LoVo (cell line): ENCODE measurements around the gene DNASE1.
"Not testable (repeated sequence)": the region's sequence is repeated elsewhere in the genome, so short reads cannot be mapped to it uniquely, and the experiment has no call there.

Source experiments
- DNase-seq: peaks from one replicate; pipeline ENCODE4 v3.0.0-alpha.2; 2016; ENCODE audit warnings: low spot score

Gene DNASE1

DNA sequence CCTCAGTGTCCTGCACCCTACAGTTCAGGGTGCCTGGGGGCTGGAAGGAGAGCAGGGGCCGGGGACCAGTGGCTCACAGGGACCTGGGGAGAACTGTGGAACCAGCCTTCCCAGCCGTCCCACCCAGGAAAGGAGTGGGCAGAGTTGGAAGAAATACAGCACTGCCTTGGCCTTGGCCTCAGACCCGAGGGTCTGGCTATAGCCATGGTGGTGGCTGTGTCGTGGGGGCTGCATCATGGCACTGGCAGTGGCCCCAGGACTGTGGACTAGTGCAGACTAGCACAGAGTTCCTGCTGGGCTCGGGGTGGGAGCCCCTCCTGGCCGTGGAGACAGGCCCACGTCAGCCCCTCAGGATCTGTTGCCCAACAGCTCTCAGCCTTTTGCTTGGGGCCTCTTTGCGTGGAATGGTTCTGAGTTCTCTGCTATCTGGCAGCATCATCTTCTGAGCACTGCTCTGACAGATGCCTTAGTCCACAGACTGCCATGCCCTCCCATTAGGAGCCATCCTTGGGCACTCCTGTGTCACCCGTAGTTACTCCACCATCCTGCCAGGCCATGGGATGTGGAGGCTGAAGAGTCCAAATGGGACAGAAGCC, 12.6 kb upstream of the DNASE1 start:
- no peak for DNase-seq

DNA sequence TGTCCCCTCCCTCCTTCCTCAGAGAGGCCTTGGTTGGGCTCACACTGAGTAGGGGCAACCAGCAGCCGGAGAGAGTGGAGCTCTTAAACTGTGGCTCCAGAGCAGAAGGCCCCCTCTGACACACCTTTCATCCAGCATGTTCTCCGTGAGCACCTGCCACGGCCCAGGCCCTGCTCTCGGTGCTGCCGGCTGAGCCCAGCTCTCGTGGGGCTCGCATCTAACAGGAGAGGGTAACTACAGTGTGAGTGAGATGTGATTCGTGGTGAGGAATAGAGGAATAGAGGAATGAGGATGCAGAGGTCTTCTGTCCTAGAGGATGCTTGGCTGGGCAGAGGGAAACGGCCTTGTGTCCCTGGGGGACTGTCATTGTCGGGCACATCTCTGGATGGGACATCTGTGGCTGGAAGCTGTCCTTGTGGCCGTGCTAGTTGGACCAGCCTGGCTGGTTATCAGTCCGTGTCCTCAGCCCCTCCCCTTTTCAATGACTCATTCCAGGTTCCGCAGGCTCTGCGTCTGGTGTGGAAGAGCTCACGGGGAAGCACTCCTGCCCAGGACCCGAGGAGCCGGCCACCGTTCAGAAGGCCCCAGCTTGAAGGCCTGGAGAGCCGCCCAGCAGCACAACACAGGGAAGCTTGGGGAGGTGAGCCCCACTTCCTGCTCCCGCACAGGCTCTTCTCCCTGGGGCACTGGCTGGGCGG, 11.9 kb upstream of the DNASE1 start:
- DNase-seq: no peak

GRCh38 chr16:3643095-3643730, 11.3 kb upstream of the DNASE1 start:
- no peak for DNase-seq

- DNase-seq: no peak
Observed at GRCh38 chr16:3645108-3645503, 9.4 kb upstream of the DNASE1 start.

DNA sequence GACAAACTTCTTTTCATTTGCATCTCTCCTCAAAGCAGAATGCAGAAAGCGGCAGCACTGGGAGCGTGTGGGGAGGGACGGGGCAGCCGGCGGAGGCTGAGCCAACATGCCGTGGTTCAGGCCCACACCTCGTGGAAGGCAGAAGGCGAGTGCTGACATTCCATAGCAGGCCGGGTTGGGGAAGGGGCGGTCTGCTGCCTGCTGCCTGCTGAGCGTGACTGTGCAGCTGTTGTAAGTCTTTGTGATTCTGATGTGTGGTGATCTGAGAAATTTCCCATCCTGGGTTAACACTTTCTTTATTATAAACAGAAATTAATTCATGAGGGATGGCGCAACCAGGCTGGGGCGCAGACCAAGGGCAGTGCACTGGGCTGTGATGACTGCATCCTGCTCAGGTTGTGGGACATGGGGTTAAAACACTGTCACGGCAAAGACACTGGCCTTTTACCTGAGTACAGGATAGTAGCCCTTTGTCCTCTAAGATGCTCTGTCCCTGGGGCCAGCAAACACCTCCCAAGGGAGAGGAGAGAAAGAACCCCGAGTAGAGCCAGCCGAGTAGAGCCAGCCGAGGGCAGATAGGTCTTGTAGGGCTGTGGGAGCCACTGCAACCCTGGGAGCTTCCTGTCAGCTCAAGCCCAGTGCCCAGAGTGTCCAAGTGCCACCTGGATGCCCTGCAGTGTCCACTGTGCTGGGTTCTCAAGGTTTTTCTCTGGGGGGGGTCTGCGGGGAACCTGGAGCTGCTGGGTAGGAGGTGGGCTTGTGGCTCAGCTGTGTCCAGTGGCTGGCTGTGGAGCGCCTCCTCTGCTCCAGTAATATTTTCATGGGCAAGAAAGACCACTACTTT, 8.8 kb upstream of the DNASE1 start:
- no peak for DNase-seq

DNA sequence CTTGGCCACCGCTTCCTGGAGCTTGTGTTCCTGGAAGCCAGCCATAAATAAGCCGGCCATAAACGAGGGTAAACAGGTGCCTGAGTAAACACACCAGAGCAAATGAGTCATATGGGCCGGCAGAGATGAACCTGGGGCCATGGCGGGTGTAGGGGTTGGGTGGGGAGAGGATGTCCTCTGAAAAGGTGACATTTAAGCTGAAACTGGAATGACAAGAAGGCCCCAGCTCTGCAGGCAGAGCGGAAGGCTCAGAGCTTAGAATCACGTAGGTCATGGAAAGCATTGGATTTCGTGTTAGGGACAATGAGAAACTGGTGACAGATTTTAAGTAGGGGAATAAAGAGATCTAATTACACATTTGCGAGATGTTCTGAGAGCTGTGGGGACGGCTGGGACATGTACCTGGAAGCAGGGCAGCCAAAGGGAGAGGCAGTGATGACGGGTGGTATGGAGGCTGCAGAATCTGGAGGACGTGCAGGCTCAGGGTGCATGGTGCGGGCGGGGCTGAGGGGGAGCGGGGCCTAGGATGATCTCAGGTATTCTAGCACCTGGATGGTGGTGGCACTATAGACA, 8.1 kb upstream of the DNASE1 start:
- DNase-seq: peak; percentile 92

DNA sequence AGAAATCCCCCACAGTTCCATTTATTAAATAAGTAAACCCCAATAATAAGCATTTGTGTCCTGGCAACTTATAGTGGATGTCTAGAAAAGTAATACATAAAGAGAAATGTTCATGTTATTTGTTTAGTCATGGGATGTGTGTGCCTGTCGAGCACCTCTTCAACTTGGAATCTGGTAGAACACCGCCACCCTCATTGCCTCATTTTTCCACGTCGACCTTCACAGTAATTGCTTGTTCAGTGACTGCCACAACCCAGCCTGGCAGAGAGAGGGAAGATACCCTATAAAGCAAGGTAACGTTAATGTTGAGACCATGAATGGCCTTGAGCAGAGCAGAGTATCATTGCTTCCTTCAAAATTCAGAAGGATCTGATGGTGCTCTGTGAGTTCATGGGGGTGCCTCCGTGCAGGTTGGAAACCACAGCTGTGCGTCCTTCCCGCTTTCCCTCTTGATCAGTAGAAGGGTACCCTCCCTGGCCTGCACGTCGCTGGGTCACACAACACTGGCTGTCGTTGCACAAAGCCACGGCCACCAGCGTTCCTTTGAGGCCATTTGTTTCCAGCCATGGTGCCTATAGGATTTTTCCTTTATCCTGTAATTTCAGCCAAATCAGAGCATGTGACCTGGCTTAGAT, 3.7 kb upstream of the DNASE1 start:
- DNase-seq: no peak

GRCh38 chr16:3651461-3652372, 2.8 kb upstream of the DNASE1 start:
- no peak for DNase-seq

GRCh38 chr16:3652373-3653195, 1.9 kb upstream of the DNASE1 start:
- no peak for DNase-seq

DNA sequence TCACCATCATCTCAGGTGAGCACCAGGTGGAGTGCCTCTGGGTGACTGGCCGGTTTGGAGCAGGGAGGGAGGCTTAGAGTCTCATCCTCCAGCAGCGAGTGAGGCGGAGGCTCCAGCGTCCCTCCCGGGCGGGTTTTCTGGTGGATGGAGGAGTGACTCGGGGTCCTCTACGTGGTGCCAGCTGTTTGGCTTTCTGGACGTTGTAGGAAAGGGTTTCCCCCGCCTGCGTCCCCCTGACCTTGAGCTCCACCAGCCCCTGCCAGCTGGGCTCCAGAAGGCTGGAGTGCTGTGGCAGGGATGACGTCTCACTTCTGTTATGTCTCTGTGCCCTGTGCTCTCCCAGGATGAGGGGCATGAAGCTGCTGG, 522 bp downstream of the DNASE1 start:
- no peak for DNase-seq

GRCh38 chr16:3655396-3656159, 1.1 kb downstream of the DNASE1 start:
- DNase-seq: no peak

DNA sequence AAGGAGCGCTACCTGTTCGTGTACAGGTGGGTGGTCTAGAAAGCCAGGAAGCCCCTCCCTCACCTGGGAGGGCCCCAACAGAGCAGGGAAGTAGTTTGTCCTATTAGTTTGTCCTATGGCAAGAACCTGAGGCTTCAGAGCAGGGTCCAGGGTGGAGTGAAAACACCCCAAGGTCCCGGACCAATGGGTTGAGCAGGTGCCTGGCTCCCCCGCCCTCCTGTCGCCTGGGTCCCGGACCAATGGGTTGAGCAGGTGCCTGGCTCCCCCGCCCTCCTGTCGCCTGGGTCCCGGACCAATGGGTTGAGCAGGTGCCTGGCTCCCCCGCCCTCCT, 1.6 kb downstream of the DNASE1 start:
- DNase-seq: not testable (repeated sequence)

- no peak for DNase-seq
Observed at GRCh38 chr16:3656491-3657468, 2.3 kb downstream of the DNASE1 start.

GRCh38 chr16:3659251-3659650, 4.8 kb downstream of the DNASE1 start:
- no peak for DNase-seq

- DNase-seq: no peak
Observed at GRCh38 chr16:3661311-3661710, 6.8 kb downstream of the DNASE1 start.

- no peak for DNase-seq
Observed at GRCh38 chr16:3661922-3662321, 7.4 kb downstream of the DNASE1 start.

GRCh38 chr16:3662601-3663000, 8.1 kb downstream of the DNASE1 start:
- DNase-seq: no peak
